HepG2 (cell line): ENCODE measurements around the gene DIP2C. TPM values are rescaled to one million over a fixed set of nuclear protein-coding genes. Genes with fewer than 3 reads are reported as not detected.

Source experiments
- ATAC-seq: fragments of 200-7000 bp; cut with Tn5 transposase; 3 replicates; pipeline ENCODE4 v1.9.1; 2020; ENCODE audit warnings: mild to moderate bottlenecking, moderate library complexity
- BruUV-seq: library from RNA; stranded (reverse); fragments of 400-500 nt; replicated peaks from 2 replicates; lab custom pipeline; 2021; lab: Mats Ljungman, UMichigan
- CTCF ChIA-PET: fragments of 300-600 bp; formaldehyde crosslinking; extraction: SDS; loops from one replicate; lab custom pipeline; 2021; ENCODE audit warnings: low total read pairs, inconsistent platforms, low intra/inter-chr PET ratio; lab: Yijun Ruan, JAX
- POLR2A ChIA-PET: fragments of 350-600 bp; sonication (Branson Sonifier 250); formaldehyde crosslinking; loops from one replicate; lab custom pipeline; 2020; ENCODE audit warnings: antibody characterized with exemption, inconsistent platforms; lab: Yijun Ruan, JAX
- DNase-seq: peaks from one replicate; pipeline ENCODE4 v3.0.0-alpha.2; 2015; ENCODE audit warnings: low spot score
- FAIRE-seq: peaks from 3 replicates; lab custom pipeline; 2011; peaks lifted over from hg19 to GRCh38; lab: Jason Lieb, UNC
- H2AFZ ChIP-seq: one replicate; pipeline ENCODE4 v1.6.1; 2011; ENCODE audit warnings: low read length, inconsistent platforms
- H3K27ac ChIP-seq: fragments of 300-600 bp; 3 replicates; pipeline ENCODE4 v1.8.0; 2011; ENCODE audit warnings: mixed run types, mild to moderate bottlenecking, mixed read lengths, low read length, inconsistent platforms; ENCODE audit not compliant: insufficient read depth; ENCODE audit errors: extremely low read length
- H3K27me3 ChIP-seq, 2 experiments: fragments of 200-600 bp in 1 of 2; 2 replicates in 1 of 2; 3 replicates in 1 of 2; pipeline versions ENCODE4 v1.6.0 to v1.8.0; 2011; ENCODE audit warnings: low read length in 2 of 2, mild to moderate bottlenecking in 2 of 2, moderate library complexity in 2 of 2, inconsistent platforms in 1 of 2; ENCODE audit not compliant: insufficient read depth in 2 of 2, control insufficient read depth in 1 of 2
- H3K36me3 ChIP-seq, 2 experiments: fragments of 200-600 bp in 1 of 2; replicated peaks in 1 of 2; 2 replicates in 1 of 2; 3 replicates in 1 of 2; pipeline versions ENCODE4 v1.5.1 to v1.8.0; 2011; ENCODE audit warnings: low read length in 2 of 2, inconsistent platforms in 1 of 2; ENCODE audit not compliant: insufficient read depth in 2 of 2, control insufficient read depth in 1 of 2
- H3K4me1 ChIP-seq: 2 replicates; pipeline ENCODE4 v1.5.1; 2012; ENCODE audit warnings: low read length, inconsistent platforms; ENCODE audit not compliant: insufficient read depth
- H3K4me2 ChIP-seq: 2 replicates; pipeline ENCODE4 v1.6.0; 2011; ENCODE audit warnings: low read depth, low read length, inconsistent platforms
- H3K4me3 ChIP-seq, 3 experiments: fragments of 200-600 bp in 1 of 3; sonication (generic), shearing (Covaris generic) in 1 of 3; replicated peaks in 1 of 3; 2 replicates each; pipeline ENCODE4 v1.5.1; 2011 to 2016; ENCODE audit warnings: low read length in 3 of 3, inconsistent platforms in 2 of 3, low read depth in 2 of 3, mild to moderate bottlenecking in 2 of 3, control low read depth in 1 of 3, mixed read lengths in 1 of 3; ENCODE audit not compliant: insufficient read depth in 1 of 3
- H3K79me2 ChIP-seq: one replicate; pipeline ENCODE4 v1.6.1; 2011; ENCODE audit warnings: low read length, inconsistent platforms; ENCODE audit not compliant: insufficient read depth
- H3K9ac ChIP-seq: 2 replicates; pipeline ENCODE4 v1.6.0; 2011; ENCODE audit warnings: mild to moderate bottlenecking, low read depth, low read length, inconsistent platforms; ENCODE audit not compliant: insufficient read depth
- H3K9me3 ChIP-seq: 2 replicates; pipeline ENCODE4 v1.5.1; 2012; ENCODE audit warnings: mild to moderate bottlenecking, low read length
- H4K20me1 ChIP-seq: 2 replicates; pipeline ENCODE4 v1.6.0; 2011; ENCODE audit warnings: inconsistent platforms, mild to moderate bottlenecking, low read length, moderate library complexity; ENCODE audit not compliant: insufficient read depth
- CTCF ChIP-seq: sonication (generic); formaldehyde crosslinking; IDR thresholded peaks from 2 replicates; pipeline ENCODE4 v1.5.0; 2020; ENCODE audit warnings: mild to moderate bottlenecking, missing genetic modification reagents, moderate library complexity
- DMAP1 ChIP-seq: IDR thresholded peaks from 2 replicates; pipeline ENCODE4 v1.6.1; 2016
- EEA1 ChIP-seq: sonication (generic); formaldehyde crosslinking; IDR thresholded peaks from 2 replicates; pipeline ENCODE4 v1.5.1; 2020; ENCODE audit warnings: mild to moderate bottlenecking, missing genetic modification reagents, borderline replicate concordance
- GFI1 ChIP-seq: sonication (generic); formaldehyde crosslinking; IDR thresholded peaks from 2 replicates; pipeline ENCODE4 v1.5.0; 2020; ENCODE audit warnings: missing genetic modification reagents, mild to moderate bottlenecking, borderline replicate concordance
- KMT2A ChIP-seq: sonication (generic); formaldehyde crosslinking; IDR thresholded peaks from 2 replicates; pipeline ENCODE4 v1.4.0; 2020; ENCODE audit warnings: missing genetic modification reagents
- REL ChIP-seq: sonication (generic); formaldehyde crosslinking; conservative IDR thresholded peaks from 2 replicates; pipeline ENCODE4 v1.8.0; 2022; ENCODE audit warnings: mild to moderate bottlenecking, missing genetic modification reagents, moderate library complexity
- SP1 ChIP-seq, 2 experiments: fragments of 450-650 bp in 1 of 2; sonication (generic) in 1 of 2; formaldehyde crosslinking in 1 of 2; IDR thresholded peaks; 2 replicates each; pipeline versions ENCODE4 v1.4.0 to v1.6.1; 2016 to 2020; ENCODE audit warnings: missing genetic modification reagents in 1 of 2
- STAG1 ChIP-seq: sonication (generic); formaldehyde crosslinking; IDR thresholded peaks from 2 replicates; pipeline ENCODE4 v1.4.0; 2020; ENCODE audit warnings: missing genetic modification reagents
- ZNF335 ChIP-seq: sonication (generic); formaldehyde crosslinking; IDR thresholded peaks from 2 replicates; pipeline ENCODE4 v1.4.0; 2020; ENCODE audit warnings: missing genetic modification reagents
- ZNF557 ChIP-seq: sonication (generic); formaldehyde crosslinking; IDR thresholded peaks from 2 replicates; pipeline ENCODE4 v1.4.0; 2020; ENCODE audit warnings: missing genetic modification reagents
- ZNF773 ChIP-seq: sonication (generic); formaldehyde crosslinking; IDR thresholded peaks from 2 replicates; pipeline ENCODE4 v1.4.0; 2020; ENCODE audit warnings: missing genetic modification reagents, borderline replicate concordance
- WGBS: methylation state at CpG from one replicate; pipeline ENCODE4 v1.1.6; 2017; ENCODE audit warnings: low lambda C conversion rate; 5-methylcytosine and 5-hydroxymethylcytosine counted together
- in situ Hi-C: cut with HindIII; loops from 2 replicates; pipeline ENCODE4 v1.10.0; 2017; ENCODE audit warnings: low pct_unique_long_range_greater_than_20kb; ENCODE audit not compliant: extremely low pct_ligation_motif_present
- intact Hi-C: fragments of 100-400 bp; cut with micrococcal nuclease; formaldehyde crosslinking; loops from one replicate; pipeline ENCODE4 v1.10.0; 2022; ENCODE audit not compliant: unreplicated experiment
- polyA plus RNA-seq, 8 experiments: library from polyadenylated mRNA; depleted of rRNA in 3 of 8; stranded (reverse) in 7 of 8; unstranded in 1 of 8; fragments of >200 nt; fragmentation: Illumina TruSeq in 4 of 8; extraction: Trizol in 4 of 8; gene quantifications; 2 replicates each; pipeline versions ENCODE4 v1.2.1 to v1.2.3, GENCODE V29; 2011 to 2016; ENCODE audit warnings: low read depth in 4 of 8, missing spikeins in 1 of 8, mixed read lengths in 1 of 8; ENCODE audit not compliant: insufficient read depth in 1 of 8
- total RNA-seq, 5 experiments: library from RNA; depleted of rRNA; stranded (reverse); fragments of >200 nt; fragmentation: Illumina TruSeq; extraction: Trizol; gene quantifications; 2 replicates each; pipeline ENCODE4 v1.2.3, GENCODE V29; 2016; ENCODE audit warnings: low read depth in 1 of 5

DIP2C gene
- total and polyA plus RNA-seq, 2 of the 13 experiments (the other 11 are each of a cell fraction or from before 2014, with no cell fraction given), result 2.2 to 2.7 TPM

GRCh38 chr10:418226-418625 lies 271.2 kb downstream of the DIP2C start (continued):
- TF ChIP-seq ZNF557, result no peak
- TF ChIP-seq EEA1 (CRISPR knock-in tag), result no peak
- TF ChIP-seq DMAP1, result no peak

DNA sequence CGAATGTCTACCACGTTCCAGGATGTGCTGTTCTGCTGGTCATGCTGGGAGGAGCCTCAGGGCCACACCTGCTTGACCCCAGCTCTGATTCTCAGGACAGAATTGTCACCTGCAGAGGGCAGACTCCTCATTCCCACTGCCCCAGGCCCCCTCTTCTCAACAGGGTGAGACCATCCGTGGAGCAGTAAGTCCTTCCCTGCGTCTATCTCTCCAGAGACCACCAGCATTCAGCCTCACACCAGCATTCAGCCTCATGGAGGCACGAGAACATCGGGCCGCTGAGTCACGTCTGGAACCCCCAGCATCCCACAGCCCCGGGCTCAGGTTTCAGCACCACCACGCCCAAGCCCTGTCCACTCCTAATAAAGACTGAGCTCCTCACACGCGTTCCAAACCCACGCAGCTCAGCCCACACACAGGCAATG lies 273.4 kb downstream of the DIP2C start:
- BruUV-seq, result no TSS peak
- ATAC-seq, result peak; percentile 87
- Histone ChIP-seq H3K27me3 (no peaks in the 10 kb centered on the region), H3K4me1 (no peaks in the 10 kb centered on the region), H3K9me3 (no peaks in the 10 kb centered on the region), H4K20me1 (no peaks in the 10 kb centered on the region), H3K79me2 (no peaks in the 10 kb centered on the region), H3K4me2 (no peak overlapping the region), H3K27ac (no peak overlapping the region), H3K36me3 (peaks cover 0 to 17% of the 10 kb centered on the region in 2 experiments; a peak in 3 of 5 replicates), H2AFZ (no peak overlapping the region), H3K9ac (no peak overlapping the region), H3K4me3 (no peak overlapping the region)
- 97% methylated on average over 11 of the region's 13 CpGs for WGBS
- POLR2A ChIA-PET, result no interaction called here
- in situ Hi-C loops (no loop called here), intact Hi-C loops (no loop called here)
- CTCF ChIA-PET, result no interaction called here
- no peak for FAIRE-seq
- peak; percentile 12 for DNase-seq
- TF ChIP-seq CTCF (CRISPR knock-in tag) (peak; percentile 45), SP1 (IDR thresholded peaks at IDR 0.05) (no peak), SP1 (CRISPR knock-in tag; IDR thresholded peaks at IDR 0.05) (no peak), ZNF335 (no peak), ZNF773 (CRISPR knock-in tag) (no peak), KMT2A (no peak), REL (no peak), STAG1 (CRISPR knock-in tag) (peak; percentile 55), GFI1 (CRISPR knock-in tag) (no peak)
